Activated CD4-positive, alpha-beta T cell treated with anti-CD3 and anti-CD28 coated beads, Interleukin-2, Interleukin-4, amounts not matched to agents 100 ng/mL and 50 ng/mL, durations not matched to agents 16 hours and 8 hours (primary cell): ENCODE measurements around the gene RELA.
A peak's percentile ranks its signal among the peaks of the same experiment; 100 is the strongest.
"Not testable (repeated sequence)": the region's sequence is repeated elsewhere in the genome, so short reads cannot be mapped to it uniquely, and the experiment has no call there.

Source experiments
- DNase-seq: peaks from one replicate; pipeline ENCODE4 v3.0.0-alpha.2; 2020; ENCODE audit warnings: low spot score

The RELA gene

DNA sequence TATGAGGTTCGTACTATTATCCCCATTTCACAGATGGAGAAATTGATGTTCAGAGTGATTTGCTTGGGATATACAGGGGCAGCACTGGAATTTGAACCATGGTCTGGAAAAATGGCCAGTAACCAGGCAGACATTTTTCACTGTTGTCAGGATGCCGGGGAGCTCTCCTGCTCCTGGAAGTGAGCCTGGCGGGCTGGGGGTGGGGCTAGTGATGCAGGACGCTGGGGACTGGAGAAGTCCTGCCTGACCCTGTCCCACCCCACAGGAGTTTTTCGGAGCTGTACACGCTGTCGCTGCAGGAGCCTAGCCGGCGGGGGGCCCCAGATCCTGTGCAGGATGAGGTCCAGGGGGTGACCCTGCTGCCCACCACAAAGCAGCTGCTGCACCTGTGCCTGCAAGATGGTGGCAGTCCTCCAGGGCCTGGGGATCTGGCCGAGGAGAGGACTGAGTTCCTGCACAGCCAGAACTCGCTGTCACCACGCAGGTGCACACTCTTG, 13.7 kb downstream of the RELA start:
- no peak for DNase-seq

DNA sequence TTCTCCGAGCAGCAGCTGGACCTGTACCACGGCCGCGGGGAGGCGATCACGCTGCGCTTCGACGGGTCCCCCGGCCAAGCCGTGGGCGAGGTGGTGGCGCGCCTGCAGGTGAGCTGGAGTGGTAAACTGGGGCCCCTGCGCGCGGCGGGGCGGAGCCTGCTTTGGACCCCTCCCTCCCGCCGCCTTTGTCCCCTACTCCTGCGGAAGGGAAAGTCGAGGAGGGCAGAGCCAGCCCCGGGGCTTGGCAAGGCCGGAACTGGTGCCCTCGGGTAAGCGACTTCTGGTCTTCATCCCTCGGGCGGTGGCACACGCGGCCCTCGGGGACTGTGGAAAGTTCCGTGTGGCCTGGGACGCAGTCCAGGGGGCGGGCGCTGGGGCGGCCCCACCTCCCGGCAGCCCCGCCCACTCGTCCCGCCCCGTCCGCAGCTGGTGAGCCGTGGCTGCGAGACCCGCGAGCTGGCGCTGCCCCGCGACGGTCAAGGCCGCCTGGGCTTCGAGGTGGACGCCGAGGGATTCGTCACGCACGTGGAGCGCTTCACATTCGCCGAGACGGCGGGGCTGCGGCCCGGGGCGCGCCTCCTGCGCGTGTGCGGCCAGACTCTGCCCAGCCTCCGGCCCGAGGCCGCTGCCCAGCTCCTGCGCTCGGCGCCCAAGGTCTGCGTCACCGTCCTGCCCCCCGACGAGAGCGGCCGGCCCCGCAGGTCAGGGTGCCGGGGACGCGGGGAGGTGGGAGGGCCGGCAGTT, 15.6 kb downstream of the RELA start:
- DNase-seq = no peak

DNA sequence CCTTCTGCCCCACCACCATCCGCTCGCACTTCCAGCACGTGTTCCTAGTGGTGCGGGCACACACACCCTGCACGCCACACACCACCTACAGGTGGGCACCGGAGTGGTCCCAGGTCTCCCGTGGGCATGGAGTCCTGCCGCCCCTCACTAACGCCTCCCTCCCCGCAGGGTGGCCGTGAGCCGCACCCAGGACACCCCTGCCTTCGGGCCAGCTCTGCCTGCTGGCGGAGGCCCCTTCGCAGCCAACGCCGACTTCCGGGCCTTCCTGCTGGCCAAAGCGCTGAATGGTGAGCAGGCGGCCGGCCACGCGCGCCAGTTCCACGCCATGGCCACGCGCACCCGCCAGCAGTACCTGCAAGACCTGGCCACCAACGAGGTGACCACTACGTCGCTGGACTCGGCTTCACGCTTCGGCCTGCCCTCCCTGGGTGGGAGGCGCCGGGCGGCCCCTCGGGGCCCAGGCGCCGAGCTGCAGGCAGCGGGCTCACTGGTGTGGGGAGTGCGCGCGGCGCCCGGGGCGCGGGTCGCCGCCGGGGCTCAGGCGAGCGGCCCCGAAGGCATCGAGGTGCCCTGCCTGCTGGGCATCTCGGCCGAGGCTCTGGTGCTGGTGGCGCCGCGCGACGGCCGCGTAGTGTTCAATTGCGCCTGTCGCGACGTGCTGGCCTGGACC, 16.3 kb downstream of the RELA start:
- no peak for DNase-seq

DNA sequence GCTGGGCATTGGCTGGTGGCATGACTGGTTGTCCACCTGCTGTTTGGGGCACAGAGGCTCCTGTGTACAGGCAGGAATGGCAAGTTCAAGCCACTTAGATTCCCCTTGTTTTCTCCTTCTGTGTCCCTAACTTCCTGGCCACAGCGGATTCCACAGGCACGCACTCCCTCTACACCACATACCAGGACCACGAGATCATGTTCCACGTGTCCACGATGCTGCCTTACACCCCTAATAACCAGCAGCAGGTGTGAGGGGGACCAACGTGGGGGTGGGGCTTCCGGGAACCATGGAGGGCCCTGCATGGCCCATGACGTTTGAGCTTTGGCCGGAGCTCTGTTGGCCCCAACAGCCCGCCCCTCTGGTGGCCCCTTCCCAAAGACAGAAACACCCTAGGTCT, 17.0 kb downstream of the RELA start:
- DNase-seq = no peak

DNA sequence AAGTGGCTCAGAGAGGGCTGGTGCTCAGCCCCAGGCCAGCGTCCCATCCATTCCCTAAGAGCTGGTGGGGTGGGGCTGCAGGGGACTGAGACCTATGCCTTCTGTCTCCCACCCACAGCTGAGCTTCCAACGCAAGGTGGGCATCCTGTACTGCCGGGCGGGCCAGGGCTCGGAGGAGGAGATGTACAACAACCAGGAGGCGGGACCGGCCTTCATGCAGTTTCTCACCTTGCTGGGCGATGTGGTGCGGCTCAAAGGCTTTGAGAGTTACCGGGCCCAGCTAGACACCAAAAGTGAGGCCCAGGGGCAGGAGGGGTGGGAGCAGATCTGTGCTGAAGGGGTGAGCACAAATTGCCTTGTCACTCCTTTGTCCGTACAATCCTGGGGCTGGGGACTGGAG, 17.9 kb downstream of the RELA start:
- no peak for DNase-seq

DNA sequence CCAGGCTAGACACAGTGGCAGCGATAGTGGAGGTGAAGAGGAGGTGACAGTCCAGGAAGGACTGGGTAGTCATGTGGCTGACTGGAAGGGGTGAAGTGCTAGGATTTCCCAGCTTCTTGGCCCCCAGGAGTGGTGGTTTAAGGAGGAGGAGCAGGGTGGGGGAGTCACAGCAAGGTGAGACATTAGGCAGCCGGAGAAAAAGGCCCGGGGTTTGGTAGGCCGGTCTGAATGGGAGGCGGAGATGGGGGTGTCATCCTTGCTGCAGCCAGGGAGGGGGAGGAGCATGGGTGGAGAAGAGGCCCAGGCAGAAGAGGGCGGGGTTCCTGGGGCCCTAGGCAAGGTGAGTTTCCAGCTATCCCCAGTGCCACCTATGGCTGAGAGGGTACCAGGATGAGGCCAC, 18.7 kb downstream of the RELA start:
- no peak for DNase-seq

DNA sequence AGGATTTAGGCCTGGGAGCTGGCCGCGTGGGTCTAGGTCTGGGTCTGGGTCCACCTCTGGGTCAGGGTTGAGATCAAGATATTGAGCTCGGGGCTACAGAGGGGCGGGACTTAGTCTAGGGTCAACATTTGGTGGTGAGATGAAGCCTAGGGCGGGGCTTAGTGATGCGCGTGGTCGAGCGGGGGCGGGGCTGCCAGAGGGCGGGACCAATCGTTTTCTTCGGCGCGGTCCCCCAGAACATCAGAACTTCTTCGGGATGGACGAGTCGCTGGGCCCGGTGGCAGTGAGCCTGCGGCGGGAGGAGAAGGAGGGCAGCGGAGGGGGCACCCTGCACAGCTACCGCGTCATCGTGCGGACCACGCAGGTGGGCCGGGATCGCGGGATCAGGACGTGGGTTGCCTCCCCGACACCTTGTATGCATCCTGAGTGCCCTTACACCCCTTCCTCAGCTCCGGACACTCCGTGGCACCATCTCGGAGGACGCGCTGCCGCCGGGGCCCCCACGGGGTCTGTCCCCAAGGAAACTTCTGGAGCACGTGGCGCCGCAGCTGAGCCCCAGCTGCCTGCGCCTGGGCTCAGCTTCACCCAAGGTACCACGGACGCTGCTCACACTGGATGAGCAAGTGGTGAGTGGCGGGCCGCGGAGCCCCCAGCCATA, 20.6 kb downstream of the RELA start:
- no peak for DNase-seq

DNA sequence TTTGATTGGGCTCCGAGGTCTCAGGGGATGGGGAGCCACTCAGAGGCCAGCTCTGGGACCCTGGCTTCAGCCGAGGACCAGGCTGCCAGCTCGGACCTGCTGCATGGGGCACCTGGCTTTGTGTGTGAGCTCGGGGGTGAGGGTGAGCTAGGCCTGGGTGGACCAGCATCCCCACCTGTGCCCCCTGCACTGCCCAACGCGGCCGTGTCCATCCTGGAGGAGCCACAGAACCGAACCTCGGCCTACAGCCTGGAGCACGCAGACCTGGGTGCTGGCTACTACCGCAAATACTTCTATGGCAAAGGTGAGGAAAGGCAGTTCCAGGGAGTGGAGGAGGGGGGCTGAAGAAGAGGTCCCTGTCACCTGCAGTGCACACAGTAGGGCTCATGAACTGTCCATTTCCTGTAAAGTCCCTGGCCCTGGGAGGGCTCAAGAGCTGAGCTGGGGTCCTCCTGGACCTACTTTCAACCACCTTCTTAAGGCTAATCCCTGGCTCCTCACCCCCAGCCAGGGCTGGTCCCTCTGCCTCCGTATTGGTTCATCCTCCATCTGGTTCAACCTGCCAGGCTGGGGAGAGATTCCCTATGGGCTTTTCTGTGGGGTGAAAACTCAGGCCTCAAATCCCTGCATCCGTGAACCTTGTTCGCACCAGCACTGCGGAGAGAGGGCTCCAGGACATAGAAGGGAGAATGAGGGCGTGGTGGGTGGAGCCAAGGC, 21.3 kb downstream of the RELA start:
- DNase-seq = no peak

DNA sequence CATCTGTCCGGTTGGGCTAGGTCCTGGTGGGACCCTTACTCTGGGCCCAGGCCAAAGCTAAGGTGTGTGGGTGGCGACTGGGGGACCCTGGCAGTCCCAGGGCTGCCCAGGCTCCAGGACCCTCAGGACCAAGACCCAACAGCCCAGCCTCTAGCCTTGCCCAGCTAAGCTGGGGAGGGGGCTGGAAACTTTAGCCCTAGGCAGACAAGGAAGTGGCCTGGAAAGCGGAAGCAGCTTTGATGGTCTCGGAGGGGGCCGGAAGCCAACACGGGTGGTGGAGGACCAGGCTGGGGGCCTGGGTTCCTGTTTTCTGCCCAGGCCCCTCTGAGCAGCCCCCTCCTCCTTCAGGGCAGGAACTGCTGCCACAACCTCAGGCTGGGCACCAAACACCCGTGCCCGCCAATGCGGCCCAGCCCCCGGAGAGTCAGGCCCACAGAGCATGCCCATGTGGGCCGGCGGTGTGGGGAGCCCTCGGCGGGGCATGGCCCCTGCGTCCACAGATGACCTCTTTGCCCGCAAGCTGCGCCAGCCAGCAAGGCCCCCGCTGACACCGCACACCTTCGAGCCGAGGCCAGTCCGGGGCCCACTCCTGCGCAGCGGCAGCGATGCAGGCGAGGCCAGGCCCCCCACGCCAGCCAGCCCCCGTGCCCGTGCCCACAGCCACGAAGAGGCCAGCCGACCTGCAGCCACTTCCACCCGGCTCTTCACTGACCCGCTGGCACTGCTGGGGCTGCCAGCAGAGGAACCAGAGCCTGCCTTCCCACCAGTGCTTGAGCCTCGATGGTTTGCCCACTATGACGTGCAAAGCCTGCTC, 22.0 kb downstream of the RELA start:
- peak; percentile 32 for DNase-seq

DNA sequence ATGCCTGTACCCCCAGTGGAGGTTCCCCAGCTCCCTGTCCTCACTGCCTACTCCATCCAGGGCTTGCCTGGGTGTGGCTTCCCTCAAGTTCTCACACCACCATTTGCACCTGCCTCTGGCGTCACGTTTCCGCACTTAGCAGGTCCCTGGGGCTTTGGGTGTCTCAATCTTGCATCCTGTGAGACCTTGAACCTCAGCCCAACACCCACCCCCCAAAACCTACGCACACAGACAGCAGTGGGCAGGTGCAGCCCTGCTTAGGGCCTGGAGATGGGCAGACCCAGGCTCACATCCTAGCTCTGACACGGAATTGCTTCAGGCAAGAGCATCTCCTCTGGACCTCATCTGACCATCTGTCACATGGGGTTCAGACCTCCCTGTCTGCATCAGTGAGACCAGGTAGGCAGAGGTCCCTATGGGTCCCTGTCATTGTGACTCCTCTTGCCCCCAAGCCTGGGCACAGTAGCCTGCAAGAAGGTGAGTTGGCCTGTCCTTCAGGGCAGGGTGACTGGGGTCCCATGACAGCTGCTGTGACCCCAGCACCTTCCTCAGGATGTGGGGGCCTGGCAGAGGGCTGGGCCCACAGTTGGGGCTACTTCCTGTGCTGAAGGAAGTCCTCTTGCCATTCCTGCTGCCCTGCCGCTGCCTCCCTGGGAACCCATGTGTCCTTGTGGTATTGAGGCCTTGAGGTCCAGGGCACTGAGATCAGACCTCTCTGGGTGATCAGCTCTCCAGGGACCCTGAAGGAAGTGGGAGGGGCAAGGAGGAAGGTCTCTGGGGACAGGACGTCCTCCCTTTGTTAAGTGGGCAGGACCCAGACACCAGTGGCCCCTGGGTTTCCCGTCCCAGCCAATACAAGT, 22.9 kb downstream of the RELA start:
- peak; percentile 50 for DNase-seq

DNA sequence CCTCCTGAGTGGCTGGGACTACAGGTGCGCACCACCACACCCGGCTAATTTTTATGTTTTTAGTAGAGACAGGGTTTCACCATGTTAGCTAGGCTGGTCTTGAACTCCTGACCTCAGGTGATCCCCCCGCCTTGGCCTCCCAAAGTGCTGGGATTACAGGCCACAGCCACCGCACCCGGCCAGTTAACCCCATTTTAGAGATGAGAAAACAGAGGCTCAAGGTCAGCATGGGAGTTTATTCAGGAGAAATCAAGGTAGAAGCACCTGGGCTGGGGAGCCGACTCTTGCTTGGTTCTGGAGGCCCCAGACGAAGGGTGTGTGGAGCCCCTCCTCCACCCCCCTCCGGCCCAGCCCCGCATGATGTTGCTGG, 23.5 kb downstream of the RELA start:
- not testable (repeated sequence) for DNase-seq

DNA sequence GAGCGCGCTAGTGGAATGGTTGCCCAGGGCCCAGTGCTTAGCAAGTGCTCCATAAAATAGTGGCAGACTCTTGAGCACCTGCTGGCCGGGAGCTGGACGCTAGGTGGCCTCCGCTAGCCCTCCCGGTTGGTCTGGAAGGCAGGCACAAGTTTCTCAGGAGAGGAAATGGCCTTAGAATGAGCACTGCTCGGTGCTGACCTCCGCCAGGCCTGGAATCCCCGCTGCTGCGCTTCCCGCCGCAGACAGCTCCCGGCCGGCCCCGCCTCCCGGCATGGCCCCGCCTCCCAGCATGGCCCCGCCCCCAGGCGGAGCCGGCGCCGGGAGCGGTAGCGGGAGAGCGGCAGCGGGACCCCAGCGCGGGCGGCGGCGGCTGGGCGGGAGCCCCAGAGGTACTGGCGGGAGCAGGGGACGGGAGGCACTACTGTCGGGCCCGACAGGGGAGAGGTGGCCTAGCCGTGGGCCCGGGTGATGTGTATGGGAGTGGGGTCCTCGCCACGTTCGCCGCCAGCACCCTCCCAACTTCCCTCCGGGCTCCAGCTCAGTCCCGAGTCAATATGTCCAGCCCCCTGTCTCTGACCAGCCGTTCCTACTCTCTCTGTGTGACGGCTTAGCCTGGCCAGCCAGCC, 24.8 kb downstream of the RELA start, which contains the start of gene SIPA1:
Gene SIPA1 (plus strand): TSS at position 308 of the 626 bp plus-strand sequence. CDS start 2,821 bp downstream, outside the sequence.
- DNase-seq = peak; percentile 69

DNA sequence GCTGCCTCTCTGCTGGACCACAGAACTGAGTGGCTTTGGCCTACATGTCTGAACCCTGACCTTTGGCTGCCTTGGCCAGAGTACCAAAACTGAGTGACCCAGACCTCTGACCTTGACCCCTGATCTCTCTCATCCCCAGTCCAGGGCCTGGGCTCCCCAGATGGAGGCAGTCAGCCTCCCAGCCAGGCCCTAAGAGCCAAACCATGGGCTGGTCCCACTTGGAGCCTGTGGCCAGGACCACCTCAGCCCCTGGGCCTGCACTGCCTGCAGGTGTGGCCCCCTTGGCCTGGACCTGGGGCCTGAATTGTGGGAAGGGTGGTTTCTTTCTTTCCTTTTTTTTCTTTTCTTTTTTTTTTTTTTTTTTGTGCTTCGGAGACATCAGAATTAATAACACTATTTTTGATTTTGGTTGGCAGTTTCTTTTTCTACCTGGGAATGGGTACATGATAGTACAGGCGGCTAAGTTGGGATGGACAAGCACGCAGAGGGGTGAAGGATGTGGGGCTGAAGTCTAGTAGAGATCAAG, 25.6 kb downstream of the RELA start:
- no peak for DNase-seq

DNA sequence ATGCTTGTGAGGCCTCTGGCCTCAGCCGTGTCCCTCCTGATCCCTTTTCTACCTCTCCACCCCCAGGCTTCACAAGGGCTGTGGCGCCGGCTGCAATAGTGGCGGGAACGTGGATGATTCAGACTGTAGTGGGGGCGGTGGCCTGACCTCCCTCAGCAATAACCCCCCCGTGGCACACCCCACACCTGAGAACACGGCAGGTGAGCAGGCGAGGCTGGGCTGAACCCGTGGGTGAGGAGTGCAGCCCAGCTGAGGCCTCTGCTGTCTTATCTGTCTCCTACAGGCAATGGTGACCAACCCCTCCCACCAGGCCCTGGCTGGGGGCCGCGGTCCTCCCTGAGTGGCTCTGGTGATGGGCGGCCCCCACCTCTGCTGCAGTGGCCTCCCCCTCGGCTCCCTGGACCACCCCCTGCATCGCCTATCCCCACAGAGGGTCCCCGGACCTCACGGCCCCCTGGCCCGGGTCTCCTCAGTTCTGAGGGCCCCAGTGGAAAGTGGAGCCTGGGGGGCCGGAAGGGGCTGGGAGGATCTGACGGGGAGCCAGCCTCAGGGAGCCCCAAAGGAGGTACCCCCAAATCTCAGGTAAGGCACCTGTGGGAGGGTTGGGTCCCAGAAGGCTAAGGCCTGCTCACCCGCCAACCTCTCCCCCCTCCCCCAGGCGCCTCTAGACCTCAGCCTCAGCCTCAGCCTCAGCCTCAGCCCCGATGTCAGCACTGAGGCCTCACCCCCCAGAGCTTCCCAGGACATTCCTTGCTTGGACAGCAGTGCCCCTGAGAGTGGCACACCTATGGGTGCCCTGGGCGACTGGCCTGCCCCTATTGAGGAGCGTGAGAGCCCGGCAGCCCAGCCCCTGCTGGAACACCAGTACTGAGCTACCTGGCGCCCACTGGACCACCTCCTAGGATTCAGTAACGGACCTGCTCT, 26.3 kb downstream of the RELA start:
- no peak for DNase-seq

DNA sequence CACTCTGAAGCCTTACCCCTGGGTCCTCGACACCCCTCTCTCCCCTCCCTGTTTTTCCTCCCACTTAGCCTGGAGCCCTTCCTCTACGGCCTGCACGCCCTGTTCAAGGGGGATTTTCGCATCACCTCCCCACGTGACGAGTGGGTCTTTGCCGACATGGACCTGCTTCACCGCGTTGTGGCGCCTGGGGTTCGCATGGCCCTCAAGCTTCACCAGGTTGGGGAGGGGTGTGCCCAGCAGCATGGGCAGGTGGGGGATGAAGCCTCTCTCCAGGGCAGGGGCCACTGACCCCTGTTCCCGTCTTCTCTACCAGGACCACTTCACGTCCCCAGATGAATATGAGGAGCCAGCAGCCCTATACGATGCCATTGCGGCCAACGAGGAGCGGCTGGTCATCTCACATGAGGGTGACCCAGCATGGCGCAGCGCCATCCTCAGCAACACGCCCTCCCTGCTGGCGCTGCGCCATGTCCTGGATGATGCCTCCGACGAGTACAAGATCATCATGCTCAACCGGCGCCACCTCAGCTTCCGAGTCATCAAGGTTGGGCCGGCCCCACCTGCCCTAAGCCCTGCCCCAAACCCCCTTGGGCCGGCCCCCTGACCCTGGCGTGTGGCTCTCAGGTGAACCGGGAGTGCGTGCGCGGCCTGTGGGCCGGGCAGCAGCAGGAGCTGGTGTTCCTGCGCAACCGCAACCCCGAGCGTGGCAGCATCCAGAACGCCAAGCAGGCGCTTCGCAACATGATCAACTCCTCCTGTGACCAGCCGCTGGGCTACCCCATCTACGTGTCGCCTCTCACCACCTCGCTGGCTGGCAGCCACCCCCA, 27.6 kb downstream of the RELA start:
- DNase-seq = no peak

DNA sequence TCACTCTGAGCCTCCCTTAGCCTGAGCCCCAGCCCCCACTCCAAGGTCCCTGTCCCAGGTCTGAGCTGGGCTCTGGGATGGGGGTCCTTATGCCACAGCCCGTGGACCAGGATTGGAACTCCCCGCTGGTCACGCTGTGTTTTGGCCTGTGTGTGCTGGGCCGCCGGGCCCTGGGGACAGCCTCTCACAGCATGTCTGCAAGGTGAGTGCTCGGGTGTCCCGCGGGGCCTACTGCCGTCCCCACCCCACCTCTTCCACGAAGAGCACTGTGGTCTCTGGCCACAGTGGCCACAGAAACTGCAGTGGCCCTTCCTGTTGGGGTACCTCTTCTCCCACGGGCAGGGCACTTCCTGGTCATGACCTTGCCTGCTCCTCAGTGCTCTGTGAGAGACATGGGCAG, 28.3 kb downstream of the RELA start:
- DNase-seq = no peak

DNA sequence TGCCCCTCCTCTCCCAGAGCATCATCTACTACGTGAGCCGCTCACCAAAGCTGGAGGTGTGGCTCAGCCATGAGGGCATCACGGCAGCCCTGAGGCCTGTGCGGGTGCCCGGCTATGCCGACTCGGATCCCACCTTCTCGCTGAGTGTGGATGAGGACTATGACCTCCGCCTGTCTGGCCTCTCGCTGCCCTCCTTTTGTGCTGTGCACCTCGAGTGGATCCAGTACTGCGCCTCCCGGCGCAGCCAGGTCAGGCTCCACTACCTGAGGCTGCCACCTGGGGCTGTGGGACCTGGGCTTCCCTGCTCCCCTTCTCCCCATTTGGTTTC, 28.6 kb downstream of the RELA start:
- DNase-seq = no peak
